K562 treated with DMSO at 1 percent for 4 hours (cell line): ENCODE measurements around the gene PDCD11. TPM values are rescaled to one million over a fixed set of nuclear protein-coding genes. Genes with fewer than 3 reads are reported as not detected.

Source experiments
- total RNA-seq: library from RNA; unstranded; fragments of 300-600 nt; gene quantifications from 2 replicates; pipeline ENCODE4 v1.2.3, GENCODE V29; 2022; ENCODE audit not compliant: insufficient read depth

PDCD11 gene, protein sequence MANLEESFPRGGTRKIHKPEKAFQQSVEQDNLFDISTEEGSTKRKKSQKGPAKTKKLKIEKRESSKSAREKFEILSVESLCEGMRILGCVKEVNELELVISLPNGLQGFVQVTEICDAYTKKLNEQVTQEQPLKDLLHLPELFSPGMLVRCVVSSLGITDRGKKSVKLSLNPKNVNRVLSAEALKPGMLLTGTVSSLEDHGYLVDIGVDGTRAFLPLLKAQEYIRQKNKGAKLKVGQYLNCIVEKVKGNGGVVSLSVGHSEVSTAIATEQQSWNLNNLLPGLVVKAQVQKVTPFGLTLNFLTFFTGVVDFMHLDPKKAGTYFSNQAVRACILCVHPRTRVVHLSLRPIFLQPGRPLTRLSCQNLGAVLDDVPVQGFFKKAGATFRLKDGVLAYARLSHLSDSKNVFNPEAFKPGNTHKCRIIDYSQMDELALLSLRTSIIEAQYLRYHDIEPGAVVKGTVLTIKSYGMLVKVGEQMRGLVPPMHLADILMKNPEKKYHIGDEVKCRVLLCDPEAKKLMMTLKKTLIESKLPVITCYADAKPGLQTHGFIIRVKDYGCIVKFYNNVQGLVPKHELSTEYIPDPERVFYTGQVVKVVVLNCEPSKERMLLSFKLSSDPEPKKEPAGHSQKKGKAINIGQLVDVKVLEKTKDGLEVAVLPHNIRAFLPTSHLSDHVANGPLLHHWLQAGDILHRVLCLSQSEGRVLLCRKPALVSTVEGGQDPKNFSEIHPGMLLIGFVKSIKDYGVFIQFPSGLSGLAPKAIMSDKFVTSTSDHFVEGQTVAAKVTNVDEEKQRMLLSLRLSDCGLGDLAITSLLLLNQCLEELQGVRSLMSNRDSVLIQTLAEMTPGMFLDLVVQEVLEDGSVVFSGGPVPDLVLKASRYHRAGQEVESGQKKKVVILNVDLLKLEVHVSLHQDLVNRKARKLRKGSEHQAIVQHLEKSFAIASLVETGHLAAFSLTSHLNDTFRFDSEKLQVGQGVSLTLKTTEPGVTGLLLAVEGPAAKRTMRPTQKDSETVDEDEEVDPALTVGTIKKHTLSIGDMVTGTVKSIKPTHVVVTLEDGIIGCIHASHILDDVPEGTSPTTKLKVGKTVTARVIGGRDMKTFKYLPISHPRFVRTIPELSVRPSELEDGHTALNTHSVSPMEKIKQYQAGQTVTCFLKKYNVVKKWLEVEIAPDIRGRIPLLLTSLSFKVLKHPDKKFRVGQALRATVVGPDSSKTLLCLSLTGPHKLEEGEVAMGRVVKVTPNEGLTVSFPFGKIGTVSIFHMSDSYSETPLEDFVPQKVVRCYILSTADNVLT (N-terminal part only)
- 14.8 and 19.6 TPM in 2 replicates for total RNA-seq

DNA sequence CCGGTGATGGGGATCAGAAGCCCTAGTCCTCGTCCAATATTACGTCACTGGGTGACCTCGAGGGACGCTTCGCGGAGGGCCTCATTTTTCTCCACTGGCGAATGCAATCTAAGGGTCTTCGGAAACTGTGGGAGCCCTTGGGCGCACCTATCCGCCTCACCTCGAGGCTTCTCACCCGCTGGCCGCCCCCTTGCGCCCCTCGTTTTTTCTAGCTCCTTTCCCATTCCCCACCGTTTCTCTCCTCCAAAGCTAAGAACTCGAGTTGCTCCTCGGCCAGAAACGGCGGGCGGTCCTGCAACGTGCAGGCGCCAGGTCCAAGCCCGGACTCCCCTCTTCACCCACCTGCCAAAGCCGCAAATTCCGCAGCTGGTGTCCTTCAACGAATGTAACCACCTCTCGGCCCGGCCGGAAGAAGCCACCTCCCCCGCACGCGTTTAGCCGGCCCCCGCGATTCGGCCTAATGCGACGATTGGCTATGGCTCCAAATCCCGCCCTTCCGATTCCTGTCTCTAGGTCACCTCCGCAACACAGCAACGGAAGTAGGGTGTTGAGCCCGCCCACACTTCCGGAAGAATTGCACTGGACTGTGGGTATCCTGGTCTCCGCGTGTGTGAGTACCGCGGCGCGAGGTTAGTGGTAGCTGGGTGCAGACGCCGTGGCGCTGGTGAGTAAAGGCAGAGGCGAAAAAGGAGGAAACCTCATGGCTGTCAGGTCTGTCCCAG, at the start of gene PDCD11, which contains the start of gene ATP5MK:
TSS of gene PDCD11 (plus strand) at position 560 of the 722 bp plus-strand sequence. CDS start 1,801 bp downstream, outside the sequence.
TSS of gene ATP5MK (minus strand) at position 409 of the 722 bp plus-strand sequence. CDS start 4,018 bp downstream, outside the sequence.

DNA sequence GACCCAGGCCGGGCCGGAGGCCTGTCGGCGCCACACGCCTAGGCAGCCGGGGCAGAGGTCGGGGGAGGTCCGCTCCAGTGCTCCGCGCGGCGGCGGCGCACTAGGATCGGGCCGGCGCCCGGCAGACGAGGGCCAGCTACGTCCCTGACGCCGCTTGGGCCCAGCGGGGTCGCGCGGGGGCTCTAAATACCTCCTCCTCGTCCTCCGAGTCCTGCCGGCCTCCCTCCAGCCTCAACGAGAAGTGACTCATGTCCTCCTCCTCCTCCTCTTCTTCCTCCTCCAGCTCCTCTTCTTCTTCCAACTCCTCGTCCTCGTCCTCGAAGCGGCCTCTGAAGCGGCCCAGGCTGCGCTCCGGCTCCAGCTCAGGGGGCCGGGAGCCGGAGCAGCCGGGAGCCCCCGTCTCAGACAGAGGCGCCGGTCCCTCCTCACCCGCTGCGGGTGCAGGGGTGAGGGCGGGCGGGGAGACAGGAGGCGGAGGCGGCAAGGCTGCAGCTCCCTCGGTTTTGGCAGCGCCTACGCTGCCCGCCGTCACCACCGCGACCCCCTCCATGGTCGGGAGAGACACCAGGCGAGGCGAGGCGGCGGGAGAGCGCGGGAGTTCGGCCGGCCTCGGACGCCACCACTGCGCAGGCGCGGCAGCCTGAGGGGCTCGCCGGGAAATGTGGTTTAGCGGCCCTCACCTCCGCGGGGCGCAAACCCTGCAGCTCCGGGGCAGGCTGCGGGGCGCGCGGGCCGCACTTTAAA, 45.7 kb upstream of the PDCD11 start, which contains the start of gene PCGF6:
TSS of gene PCGF6 (minus strand) at position 624 of the 744 bp plus-strand sequence. CDS start at position 550, 74 bp downstream.

DNA sequence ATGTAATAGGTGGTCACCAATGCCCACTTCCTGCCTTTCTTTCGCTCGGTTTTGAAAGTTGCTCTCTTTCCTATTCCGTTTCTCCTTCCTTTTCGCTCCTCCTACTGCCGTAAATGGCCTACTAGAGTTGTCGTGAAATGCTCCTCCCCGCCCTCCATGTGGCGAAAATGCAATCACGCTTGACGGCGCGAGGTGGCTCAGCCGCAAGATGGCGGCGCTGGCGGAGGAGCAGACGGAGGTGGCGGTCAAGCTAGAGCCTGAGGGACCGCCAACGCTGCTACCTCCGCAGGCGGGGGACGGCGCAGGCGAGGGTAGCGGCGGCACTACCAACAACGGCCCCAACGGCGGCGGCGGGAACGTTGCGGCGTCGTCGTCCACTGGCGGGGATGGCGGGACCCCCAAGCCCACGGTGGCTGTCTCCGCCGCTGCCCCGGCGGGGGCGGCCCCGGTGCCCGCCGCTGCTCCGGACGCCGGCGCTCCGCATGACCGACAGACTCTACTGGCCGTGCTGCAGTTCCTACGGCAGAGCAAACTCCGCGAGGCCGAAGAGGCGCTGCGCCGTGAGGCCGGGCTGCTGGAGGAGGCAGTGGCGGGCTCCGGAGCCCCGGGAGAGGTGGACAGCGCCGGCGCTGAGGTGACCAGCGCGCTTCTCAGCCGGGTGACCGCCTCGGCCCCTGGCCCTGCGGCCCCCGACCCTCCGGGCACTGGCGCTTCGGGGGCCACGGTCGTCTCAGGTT, 28.5 kb upstream of the PDCD11 start, which contains the start of gene TAF5:
TSS of gene TAF5 (plus strand) at position 195 of the 737 bp plus-strand sequence. CDS start at position 209, 14 bp downstream.

DNA sequence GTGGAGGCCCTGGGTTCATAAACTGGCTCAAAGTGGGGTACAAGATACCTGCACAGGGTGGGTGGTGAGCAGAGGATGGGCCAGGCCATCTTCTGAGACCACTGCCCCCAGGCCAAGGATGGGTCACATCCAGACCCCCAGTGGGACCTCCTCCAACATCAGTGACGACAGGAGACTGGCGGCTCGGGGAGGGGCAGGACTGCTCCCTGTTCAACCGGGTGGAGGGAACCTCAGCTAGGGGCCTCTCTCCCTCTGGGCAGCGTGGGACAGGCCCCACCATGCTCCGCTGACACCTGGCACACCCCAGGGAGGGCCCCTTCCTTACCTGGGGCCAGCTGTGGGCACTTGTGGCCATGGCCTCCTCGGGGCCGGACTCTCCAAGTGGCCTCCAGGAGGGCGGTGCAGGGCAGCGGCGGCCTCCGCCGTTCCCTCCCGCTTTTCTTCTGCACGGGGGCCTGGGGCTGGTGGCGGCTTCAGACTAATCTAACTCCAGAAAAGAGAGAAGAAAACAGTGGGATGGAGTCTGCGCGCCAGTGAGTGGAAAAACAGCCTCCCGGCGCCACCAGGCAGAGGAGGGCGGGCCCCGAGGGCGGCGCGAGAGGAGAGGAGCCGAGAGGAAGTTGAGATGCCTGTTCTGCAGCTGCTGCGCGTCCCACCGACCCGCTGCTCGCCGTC, 55.5 kb downstream of the PDCD11 start, which contains the start of gene CALHM2:
TSS of gene CALHM2 (minus strand) at position 540 of the 675 bp plus-strand sequence. CDS start 2,429 bp downstream, outside the sequence.

DNA sequence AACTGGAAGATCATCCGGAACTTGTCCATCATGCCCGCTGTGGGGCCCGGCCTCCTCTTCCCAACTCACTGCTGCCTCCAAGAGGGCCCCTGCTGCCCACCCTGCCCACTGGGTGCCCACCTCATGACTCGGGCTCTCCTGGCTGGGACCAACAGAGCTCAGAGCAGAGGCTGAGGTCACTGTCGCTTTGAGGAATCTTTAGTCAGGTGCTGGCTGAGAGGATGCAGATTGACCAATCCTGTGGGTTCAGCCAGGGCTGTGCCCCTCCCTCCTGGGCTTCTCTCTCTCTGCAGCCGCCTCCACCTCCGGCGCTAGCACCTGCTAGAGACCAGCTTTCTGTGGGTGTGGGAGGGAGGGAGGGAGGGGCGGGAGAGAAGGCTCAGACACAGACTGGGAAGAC, 62.3 kb downstream of the PDCD11 start, which contains the start of gene CALHM1:
TSS of gene CALHM1 (minus strand) at position 181 of the 400 bp plus-strand sequence. CDS start at position 32, 149 bp downstream.

DNA sequence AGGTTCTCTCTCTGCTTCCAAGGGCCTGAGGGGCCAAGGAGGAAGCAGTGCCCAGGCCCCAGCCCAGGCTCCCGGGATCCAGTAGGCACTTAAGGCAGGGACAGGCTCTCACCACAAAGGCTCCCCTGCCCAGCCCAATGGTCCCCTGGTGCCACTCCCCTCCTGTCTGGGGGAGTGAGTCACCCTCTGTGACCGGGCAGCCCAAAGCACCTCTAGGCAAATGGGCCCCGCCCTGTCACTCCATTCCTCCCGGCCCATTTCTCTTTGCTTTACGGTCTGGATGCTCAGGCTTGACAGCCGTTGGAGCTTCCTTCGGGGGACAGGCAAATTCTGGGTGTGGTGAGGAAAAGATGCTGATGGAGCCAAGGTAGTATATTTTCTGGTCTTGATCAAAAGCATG, 82.7 kb downstream of the PDCD11 start, which contains the start of gene CALHM3:
TSS of gene CALHM3 (minus strand) at position 106 of the 400 bp plus-strand sequence. CDS start 208 bp downstream, outside the sequence.

DNA sequence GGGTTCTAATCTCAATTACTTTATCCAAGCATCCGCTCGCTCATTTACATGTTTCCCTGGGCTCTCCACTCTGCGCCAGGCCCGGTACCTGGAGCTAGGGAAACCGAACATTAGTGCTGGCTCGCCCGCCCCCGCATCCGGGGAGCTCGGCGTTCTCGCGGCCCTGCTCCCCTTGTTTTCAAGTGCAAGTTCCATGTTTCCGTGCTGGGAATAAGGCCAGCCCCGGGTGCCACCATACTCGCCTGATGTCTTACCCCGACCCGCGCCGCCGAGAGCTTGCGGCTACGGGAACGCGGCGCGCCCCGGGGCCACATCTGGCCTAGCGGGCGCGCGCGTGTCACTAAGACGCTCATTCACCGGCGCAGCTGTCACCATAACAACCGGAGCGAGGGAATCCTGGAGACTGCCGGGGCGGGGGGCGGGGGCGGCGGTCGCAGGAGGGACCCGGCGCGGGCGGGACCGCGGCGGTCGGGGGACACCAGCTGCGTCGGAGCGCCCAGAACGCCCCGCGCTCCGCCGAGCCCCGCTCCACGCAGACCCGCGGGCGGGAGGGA, 97.0 kb downstream of the PDCD11 start, which contains the start of gene NEURL1:
TSS of gene NEURL1 (plus strand) at position 344 of the 554 bp plus-strand sequence. CDS start 683 bp downstream, outside the sequence.

Other genes with a start within 250 kb of the PDCD11 start
- 31.7 and 34.2 TPM in 2 replicates for gene NT5C2, start 203.4 kb upstream of the PDCD11 start, total RNA-seq
- not detected in 2 replicates for gene RPEL1, start 150.7 kb upstream of the PDCD11 start, total RNA-seq
- gene INA, start 119.5 kb upstream of the PDCD11 start, total RNA-seq: not detected in 2 replicates
- gene PCGF6, start 45.5 kb upstream of the PDCD11 start, total RNA-seq: 9.5 and 10.3 TPM in 2 replicates
- 5.4 and 7.2 TPM in 2 replicates for gene TAF5, start 28.6 kb upstream of the PDCD11 start, total RNA-seq
- gene ATP5MK, start 151 bp upstream of the PDCD11 start, total RNA-seq: 562 and 576 TPM in 2 replicates
- 4.0 and 4.1 TPM in 2 replicates for gene CALHM2, start 55.7 kb downstream of the PDCD11 start, total RNA-seq
- not detected in 2 replicates for gene CALHM1, start 62.3 kb downstream of the PDCD11 start, total RNA-seq
- gene CALHM3, start 82.6 kb downstream of the PDCD11 start, total RNA-seq: not detected in 2 replicates
- gene NEURL1, start 97.1 kb downstream of the PDCD11 start, total RNA-seq: not detected in 2 replicates